Muscle layer of colon (tissue), 2 donors: ENCODE results near the gene RPL5.
"Not testable (repeated sequence)": the region's sequence is repeated elsewhere in the genome, so short reads cannot be mapped to it uniquely, and the experiment has no call there.

Experiments
- H3K27ac ChIP-seq: one replicate; pipeline ENCODE4 v1.7.0; 2013; ENCODE audit warnings: low read depth, mild to moderate bottlenecking, low read length, moderate library complexity
- H3K27me3 ChIP-seq, 2 donors: one replicate each; pipeline ENCODE4 v1.7.0; 2013; ENCODE audit warnings: low read length in 2 of 2, mild to moderate bottlenecking in 2 of 2; ENCODE audit not compliant: insufficient read depth in 2 of 2, control insufficient read depth in 1 of 2
- H3K36me3 ChIP-seq: one replicate; pipeline ENCODE4 v1.7.0; 2013; ENCODE audit warnings: mild to moderate bottlenecking, low read length; ENCODE audit not compliant: insufficient read depth
- H3K4me1 ChIP-seq: one replicate; pipeline ENCODE4 v1.7.0; 2013; ENCODE audit warnings: mild to moderate bottlenecking, low read length; ENCODE audit not compliant: insufficient read depth
- H3K4me3 ChIP-seq, 2 donors: one replicate each; pipeline ENCODE4 v1.7.0; 2013; ENCODE audit warnings: low read length in 2 of 2, low read depth in 1 of 2, mild to moderate bottlenecking in 1 of 2, moderate library complexity in 1 of 2
- H3K9ac ChIP-seq: one replicate; pipeline ENCODE4 v1.7.0; 2013; ENCODE audit warnings: low read length
- H3K9me3 ChIP-seq: one replicate; pipeline ENCODE4 v1.7.0; 2013; ENCODE audit warnings: mild to moderate bottlenecking, low read length
- donor health status: abdominal sarcoma.
- donor health status: Adenocarcinoma of cecum.

RPL5 gene

DNA sequence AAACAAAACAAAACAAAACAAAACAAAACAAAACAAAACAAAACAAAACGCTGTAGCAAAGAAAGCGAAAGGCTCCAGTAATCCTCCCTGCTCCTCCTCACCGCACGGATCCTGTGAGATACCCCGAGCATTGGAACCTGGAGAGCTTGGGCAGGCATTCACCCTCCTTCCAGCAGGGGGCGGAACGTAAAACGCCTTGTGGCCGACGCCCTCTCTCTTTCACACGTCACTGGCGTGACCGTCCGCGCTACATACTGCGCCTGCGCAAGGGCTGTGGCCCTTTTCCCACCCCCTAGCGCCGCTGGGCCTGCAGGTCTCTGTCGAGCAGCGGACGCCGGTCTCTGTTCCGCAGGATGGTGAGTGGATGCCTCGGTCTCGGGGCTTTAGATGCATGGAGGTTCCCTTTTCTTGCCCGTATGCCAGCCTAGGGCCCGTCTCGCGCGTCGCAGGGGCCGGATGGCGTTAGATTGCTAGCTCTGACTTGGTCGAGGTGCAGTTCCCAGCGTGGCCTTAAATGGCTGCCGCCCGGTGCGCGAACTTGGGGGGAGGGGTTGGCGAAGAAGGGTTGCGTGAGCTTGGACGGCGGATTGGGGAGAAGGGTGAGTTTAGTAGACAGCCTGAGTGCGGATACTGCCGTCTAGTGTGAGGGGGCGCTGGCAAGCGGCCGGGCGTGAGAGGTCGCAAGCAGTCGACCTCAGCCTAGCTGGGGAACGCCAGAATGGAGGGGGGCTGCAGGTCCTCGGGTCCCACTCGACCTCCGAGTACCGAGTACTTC lies at the start of gene RPL5:
Gene RPL5, plus strand, starts transcription at position 279 of the 775 bp plus-strand sequence. Its CDS starts 75 bp downstream, at position 354.
- peak within 1 kb of the TSS; percentile 90 for H3K9ac ChIP-seq
- H3K9me3 ChIP-seq: no peaks in the 10 kb centered on the region
- peaks cover 31% of the 10 kb centered on the region for H3K36me3 ChIP-seq
- peak within 1 kb of the TSS; percentile 99 for H3K27ac ChIP-seq
- H3K27me3 ChIP-seq: no peaks in the 10 kb centered on the region
- H3K4me1 ChIP-seq: peaks cover 36% of the 10 kb centered on the region
- H3K4me3 ChIP-seq: peak within 1 kb of the TSS; percentile 96 to 97

DNA sequence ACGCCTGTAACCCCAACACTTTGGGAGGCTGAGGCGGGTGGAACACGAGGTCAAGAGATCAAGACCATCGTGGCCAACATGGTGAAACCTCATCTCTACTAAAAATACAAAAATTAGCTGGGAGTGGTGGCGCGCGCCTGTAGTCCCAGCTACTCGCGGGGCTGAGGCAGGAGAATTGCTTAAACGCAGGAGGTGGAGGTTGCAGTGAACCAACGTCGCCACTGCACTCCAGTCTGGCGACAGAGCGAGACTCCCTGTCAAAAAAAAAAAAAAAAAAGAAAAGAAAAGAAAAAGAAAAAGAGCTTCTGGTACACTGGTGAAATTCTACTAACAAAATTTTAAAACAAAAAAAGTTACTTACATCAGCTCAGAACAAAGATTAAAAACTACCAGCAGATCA lies 48.3 kb upstream of the RPL5 start:
- H3K4me1 ChIP-seq, H3K27me3 ChIP-seq, H3K36me3 ChIP-seq, H3K27ac ChIP-seq, H3K9me3 ChIP-seq: not testable (repeated sequence)
- H3K4me3 ChIP-seq: peak overlapping the region; percentile 85 to 96
- H3K9ac ChIP-seq: peak overlapping the region; percentile 94

DNA sequence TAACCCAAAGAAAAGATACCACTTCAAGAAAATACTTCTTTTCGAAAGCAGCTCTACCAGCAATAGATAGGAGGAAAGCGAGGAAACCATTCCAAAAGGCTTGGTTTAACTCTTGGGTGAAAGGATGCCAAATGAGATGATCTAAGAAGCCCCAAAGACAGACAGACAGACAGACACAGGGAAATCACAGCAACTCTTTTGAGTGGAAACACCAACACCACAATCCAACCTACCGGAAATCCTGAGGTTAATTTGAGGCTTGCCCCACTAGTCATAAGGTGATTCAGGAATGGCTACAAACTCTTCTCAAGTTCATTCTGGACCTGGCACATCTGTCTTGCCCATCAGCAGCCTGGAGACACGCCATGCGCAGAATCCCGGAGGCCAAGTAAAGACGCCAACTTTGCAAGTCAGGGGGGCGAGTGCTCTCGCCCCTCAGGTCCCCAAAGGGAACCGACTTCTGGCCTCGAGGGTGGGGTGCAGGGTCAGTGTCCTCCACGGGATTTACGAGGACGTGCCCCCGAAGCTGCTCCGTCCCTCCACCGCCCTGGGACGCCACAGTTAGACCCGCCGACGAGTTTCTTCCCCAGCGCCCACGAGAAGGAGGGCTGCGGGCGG lies 47.7 kb upstream of the RPL5 start:
- H3K4me1 ChIP-seq: peaks cover 7% of the 10 kb centered on the region
- H3K27me3 ChIP-seq: no peaks in the 10 kb centered on the region
- H3K4me3 ChIP-seq: peak overlapping the region; percentile 85 to 96
- H3K9me3 ChIP-seq: no peaks in the 10 kb centered on the region
- H3K36me3 ChIP-seq: no peaks in the 10 kb centered on the region
- H3K27ac ChIP-seq: peak overlapping the region; percentile 99
- H3K9ac ChIP-seq: peak overlapping the region; percentile 94

DNA sequence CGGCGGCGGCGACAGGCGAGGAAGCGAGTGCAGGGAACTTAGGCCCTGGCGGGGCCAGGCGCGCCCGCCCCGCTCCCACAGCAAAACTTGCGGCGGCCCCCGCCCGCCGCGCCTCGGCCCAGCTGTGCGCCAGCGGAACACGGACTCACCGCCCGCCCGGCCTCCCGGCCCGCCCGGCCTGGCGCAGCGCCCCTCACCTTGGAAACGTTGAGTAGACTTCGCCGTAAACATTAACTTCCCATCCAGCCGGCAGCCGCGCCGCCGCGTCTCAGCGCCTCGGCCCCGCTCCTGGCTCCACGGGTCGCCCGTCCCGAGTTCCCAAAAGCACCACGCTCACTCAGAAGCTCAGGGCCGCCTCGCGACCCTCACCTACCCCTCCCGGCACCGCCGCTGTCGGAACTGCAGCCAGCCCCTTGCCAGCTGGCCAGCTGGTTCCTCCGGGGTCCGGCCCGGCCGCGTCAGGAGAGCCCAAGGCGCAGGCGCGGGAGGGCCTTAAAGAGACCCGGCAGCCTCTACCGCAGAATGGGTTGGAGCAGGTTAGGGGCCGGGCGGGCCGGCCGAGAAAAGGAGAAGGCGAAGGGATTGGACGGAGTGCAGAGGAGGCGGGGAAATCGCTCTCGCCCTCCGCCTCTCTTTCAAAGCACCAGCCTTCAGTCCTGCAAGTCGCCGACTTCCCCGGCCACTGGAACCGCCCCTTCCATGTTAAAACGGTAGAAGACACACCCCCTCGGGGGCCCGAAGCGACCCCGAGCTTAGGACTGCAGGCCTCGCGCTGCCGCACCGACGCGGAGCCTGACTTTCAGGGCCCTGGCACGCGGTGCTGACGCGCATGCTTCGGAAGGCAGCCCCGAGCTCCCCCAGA lies 47.0 kb upstream of the RPL5 start, which contains the start of gene EVI5:
Gene EVI5, minus strand, starts transcription at position 470 of the 862 bp plus-strand sequence. CDS start 48,562 bp downstream, outside the sequence.
- H3K9ac ChIP-seq: peak within 1 kb of the TSS; percentile 94

DNA sequence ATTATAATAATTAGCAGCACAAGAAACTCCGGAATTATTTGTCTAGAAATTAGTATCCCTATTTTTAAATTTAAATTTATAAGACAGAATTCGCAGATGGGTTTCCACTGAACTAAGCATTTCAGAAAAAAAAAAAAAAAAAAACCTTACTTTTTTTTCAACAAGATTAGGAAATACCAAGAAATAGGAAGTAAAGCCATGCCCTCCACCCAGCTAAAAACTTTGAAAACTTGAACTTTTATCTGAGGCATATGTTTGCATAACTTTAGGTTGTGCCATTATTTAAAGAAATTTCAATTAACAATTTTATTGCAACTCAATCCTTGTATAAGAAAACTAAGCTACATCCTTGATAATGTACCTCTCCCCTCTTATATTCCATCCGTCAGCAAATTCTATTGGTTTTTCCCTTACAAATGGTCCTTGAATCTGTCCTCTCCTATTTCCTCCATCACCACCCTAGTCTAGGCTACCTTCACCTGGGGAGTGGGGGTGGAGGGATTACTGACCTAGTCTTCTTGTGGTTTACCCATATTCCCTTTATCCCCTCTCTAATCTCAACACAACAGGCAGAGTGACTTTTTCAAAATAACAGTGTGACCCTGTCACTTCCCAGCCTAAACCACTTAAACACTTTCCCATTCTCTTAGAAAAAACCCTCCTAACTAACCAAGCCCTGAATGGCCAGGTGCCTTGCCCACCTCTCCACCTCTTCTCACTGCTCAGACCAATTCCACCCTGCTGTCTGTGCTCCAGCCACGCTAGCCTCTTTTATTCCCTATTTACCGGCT lies 45.5 kb upstream of the RPL5 start:
- Histone ChIP-seq H3K27ac (no peak overlapping the region), H3K9me3 (no peaks in the 10 kb centered on the region), H3K36me3 (no peaks in the 10 kb centered on the region), H3K27me3 (no peaks in the 10 kb centered on the region), H3K9ac (no peak overlapping the region), H3K4me1 (peaks cover 7% of the 10 kb centered on the region), H3K4me3 (no peak overlapping the region)

More for the DNA sequence above, 47.0 kb upstream of the RPL5 start, which contains the start of gene EVI5:
- Histone ChIP-seq H3K27ac (peak within 1 kb of the TSS; percentile 99), H3K4me1 (peaks cover 7% of the 10 kb centered on the region), H3K27me3 (no peaks in the 10 kb centered on the region), H3K36me3 (no peaks in the 10 kb centered on the region), H3K9me3 (no peaks in the 10 kb centered on the region), H3K4me3 (peak within 1 kb of the TSS; percentile 85 to 96)

DNA sequence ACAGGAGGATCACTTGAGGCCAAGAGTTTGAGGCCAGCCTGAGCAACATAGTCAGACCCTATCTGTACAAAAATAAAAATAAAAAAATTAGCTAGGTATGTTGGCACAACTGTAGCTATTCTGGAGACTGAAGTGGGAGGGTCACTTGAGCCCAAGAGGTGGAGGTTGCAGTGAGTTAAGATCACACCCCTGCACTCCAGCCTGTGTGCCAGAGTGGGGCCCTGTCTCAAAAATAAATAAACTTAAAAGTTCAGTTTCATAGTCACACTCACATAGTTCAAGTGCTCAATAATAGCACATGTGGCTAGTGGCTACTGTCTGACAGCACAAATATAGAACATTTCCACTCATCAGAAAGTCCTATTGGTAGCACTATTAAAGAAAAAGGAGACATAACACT lies 41.8 kb upstream of the RPL5 start:
- no peaks in the 10 kb centered on the region for H3K9me3 ChIP-seq
- H3K4me1 ChIP-seq: no peaks in the 10 kb centered on the region
- H3K9ac ChIP-seq: no peak overlapping the region
- no peak overlapping the region for H3K4me3 ChIP-seq
- H3K27ac ChIP-seq: no peak overlapping the region
- H3K36me3 ChIP-seq: no peaks in the 10 kb centered on the region
- no peaks in the 10 kb centered on the region for H3K27me3 ChIP-seq

DNA sequence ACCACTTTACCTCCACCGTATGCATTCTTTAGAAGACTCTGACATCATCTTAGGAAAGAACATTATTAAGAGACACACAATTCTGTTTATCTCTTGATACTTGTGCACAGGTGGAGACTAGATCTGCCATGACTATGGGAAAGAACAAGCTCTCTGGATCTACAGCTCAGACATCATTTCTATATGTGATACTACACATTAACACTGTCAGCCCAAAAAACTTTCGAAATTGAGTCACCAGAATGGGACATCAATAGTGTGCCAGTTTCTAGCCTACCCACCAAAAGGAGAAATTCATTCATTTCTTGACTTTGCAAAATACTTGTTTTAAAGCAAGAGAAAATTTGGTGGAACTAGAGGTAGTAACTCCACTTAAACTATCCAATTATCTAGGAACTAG lies 41.0 kb upstream of the RPL5 start:
- no peaks in the 10 kb centered on the region for H3K36me3 ChIP-seq
- no peaks in the 10 kb centered on the region for H3K27me3 ChIP-seq
- H3K9ac ChIP-seq: no peak overlapping the region
- H3K27ac ChIP-seq: no peak overlapping the region
- H3K4me3 ChIP-seq: no peak overlapping the region
- H3K9me3 ChIP-seq: no peaks in the 10 kb centered on the region
- H3K4me1 ChIP-seq: no peaks in the 10 kb centered on the region

DNA sequence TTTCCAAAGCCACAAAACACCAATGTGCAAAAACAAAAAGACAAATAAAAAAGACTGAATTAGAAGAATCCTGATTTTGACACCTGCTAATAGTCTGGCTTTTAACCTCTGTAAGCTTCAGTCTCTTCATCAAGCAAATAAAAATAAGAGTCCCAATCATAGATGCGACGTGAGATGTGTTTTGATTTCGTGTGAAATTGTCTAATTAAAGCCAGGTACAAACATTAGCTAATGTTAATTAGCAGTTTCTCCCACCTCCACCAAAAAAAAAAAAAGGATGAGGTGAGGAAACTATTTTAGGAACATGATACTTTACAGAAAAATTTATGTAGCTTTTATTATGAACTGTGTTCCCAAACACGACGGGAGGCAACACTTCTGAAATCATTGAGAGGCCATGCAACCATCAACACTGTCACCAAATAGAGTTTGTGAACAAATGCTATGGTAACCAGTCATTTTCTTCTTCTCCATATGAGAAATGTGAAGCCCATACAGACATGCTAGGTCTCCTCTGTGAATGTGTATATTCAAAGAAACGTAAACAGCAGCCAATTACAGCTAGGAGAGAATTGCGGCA lies 40.3 kb upstream of the RPL5 start:
- H3K4me1 ChIP-seq: no peaks in the 10 kb centered on the region
- no peak overlapping the region for H3K9ac ChIP-seq
- no peaks in the 10 kb centered on the region for H3K36me3 ChIP-seq
- H3K4me3 ChIP-seq: no peak overlapping the region
- H3K27ac ChIP-seq: no peak overlapping the region
- H3K9me3 ChIP-seq: no peaks in the 10 kb centered on the region
- no peaks in the 10 kb centered on the region for H3K27me3 ChIP-seq

DNA sequence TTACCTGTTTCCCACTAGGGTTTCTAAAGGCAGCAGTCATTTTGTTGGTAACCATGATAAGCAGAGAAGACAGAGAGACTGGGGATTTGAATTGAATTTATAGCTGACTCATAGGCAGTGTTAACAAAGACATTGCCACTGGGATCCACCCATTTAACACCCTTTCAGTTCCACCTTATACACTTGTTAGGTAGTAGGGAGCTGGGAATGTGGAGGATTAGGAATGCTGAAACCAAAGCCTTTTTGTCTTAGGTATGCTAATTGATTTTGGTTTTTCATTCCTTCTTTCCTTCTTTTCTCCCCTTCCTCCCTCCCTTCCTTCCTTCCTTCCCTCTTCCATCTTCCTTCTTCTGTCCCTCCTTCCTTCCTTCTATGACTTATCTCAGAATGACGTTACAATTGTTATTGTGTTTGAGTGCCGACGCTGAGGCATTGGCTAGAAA lies 39.5 kb upstream of the RPL5 start:
- H3K4me1 ChIP-seq: no peaks in the 10 kb centered on the region
- no peaks in the 10 kb centered on the region for H3K9me3 ChIP-seq
- H3K27me3 ChIP-seq: no peaks in the 10 kb centered on the region
- no peak overlapping the region for H3K4me3 ChIP-seq
- H3K9ac ChIP-seq: no peak overlapping the region
- H3K36me3 ChIP-seq: no peaks in the 10 kb centered on the region
- no peak overlapping the region for H3K27ac ChIP-seq

DNA sequence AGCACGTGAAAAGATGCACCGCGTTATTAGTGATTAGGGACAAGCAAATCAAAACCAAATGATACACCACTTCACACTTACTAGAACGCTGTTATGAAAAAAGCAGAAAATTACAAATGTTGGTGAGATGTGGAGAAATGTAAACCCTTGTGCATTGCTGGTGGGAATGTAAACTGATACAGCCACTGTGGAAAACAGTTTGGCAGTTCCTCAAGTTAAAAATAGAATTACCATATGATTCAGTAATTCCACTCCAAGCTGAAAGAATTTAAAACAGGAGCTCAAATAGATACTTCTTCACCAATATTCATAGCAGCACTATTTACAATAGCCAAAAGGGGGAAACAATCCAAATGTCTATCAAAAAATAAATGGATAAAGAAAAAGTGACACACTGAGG lies 36.7 kb upstream of the RPL5 start:
- no peaks in the 10 kb centered on the region for H3K9me3 ChIP-seq
- no peak overlapping the region for H3K9ac ChIP-seq
- no peaks in the 10 kb centered on the region for H3K4me1 ChIP-seq
- no peak overlapping the region for H3K4me3 ChIP-seq
- H3K36me3 ChIP-seq: no peaks in the 10 kb centered on the region
- H3K27ac ChIP-seq: no peak overlapping the region
- H3K27me3 ChIP-seq: no peaks in the 10 kb centered on the region
